Activated CD4-positive, alpha-beta memory T cell treated with anti-CD3 and anti-CD28 coated beads for 36 hours (primary cell): ENCODE results near the gene TAF1A. TPM values are rescaled to one million over a fixed set of nuclear protein-coding genes. Genes with fewer than 3 reads are reported as not detected.
"Not testable (repeated sequence)": the region's sequence is repeated elsewhere in the genome, so short reads cannot be mapped to it uniquely, and the experiment has no call there.

Experiments
- CTCF ChIA-PET: fragments of 350-600 bp; sonication (Branson Sonifier 250); formaldehyde crosslinking; loops from one replicate; lab custom pipeline; 2021; ENCODE audit warnings: antibody characterized with exemption, inconsistent platforms; lab: Charles Lee
- POLR2A ChIA-PET: fragments of 350-600 bp; sonication (Branson Sonifier 250); formaldehyde crosslinking; loops from one replicate; lab custom pipeline; 2021; ENCODE audit warnings: antibody characterized with exemption; lab: Charles Lee
- DNase-seq: peaks from one replicate; pipeline ENCODE4 v3.0.0-alpha.2; 2020
- H3K27ac Mint-ChIP-seq: one replicate; pipeline ENCODE4 v1.8.0; 2021; ENCODE audit warnings: mixed read lengths
- H3K27me3 Mint-ChIP-seq: one replicate; pipeline ENCODE4 v1.8.0; 2021; ENCODE audit warnings: mixed read lengths
- H3K36me3 Mint-ChIP-seq: one replicate; pipeline ENCODE4 v1.8.0; 2021; ENCODE audit warnings: mixed read lengths
- H3K4me1 Mint-ChIP-seq: one replicate; pipeline ENCODE4 v1.8.0; 2021; ENCODE audit warnings: low read depth, mixed read lengths
- H3K4me3 Mint-ChIP-seq: one replicate; pipeline ENCODE4 v1.8.0; 2021; ENCODE audit warnings: mild to moderate bottlenecking, mixed read lengths
- H3K9me3 Mint-ChIP-seq: one replicate; pipeline ENCODE4 v1.8.0; 2021; ENCODE audit warnings: mixed read lengths
- intact Hi-C: fragments of 100-400 bp; cut with micrococcal nuclease; formaldehyde crosslinking; loops from one replicate; pipeline ENCODE4 v1.15.1; 2023
- total RNA-seq, 2 experiments: library from RNA; stranded (reverse); gene quantifications; one replicate each; pipeline ENCODE4 v1.2.3, GENCODE V29; 2021

Gene TAF1A
- total RNA-seq, 2 experiments from 2014 or later = 19.1 to 19.6 TPM

- peaks cover 10% of the 10 kb centered on the region for H3K36me3 Mint-ChIP-seq
- DNase-seq = peak; percentile 36
Measured at GRCh38 chr1:222618880-222619596, 29.3 kb upstream of the TAF1A start.

GRCh38 chr1:222618001-222618879 is 28.5 kb upstream of the TAF1A start, which contains the start of gene MIA3:
TSS of gene MIA3 (plus strand) at chr1:222618097. CDS start at chr1:222618111, 14 bp downstream.
- Mint-ChIP-seq H3K27me3 (peaks cover 13% of the 10 kb centered on the region), H3K4me3 (peak within 1 kb of the TSS; percentile 82), H3K9me3 (no peaks in the 10 kb centered on the region), H3K36me3 (peaks cover 7% of the 10 kb centered on the region), H3K4me1 (peaks cover 24% of the 10 kb centered on the region), H3K27ac (peak within 1 kb of the TSS; percentile 63)
- intact Hi-C loops = loop anchor here (5.0 kb wide), 1 partner anchor 199 kb away; the partner anchor contains the start of gene DISP1
- ChIA-PET POLR2A (no interaction called here), CTCF (no interaction called here)
- peak; percentile 81 for DNase-seq

More at GRCh38 chr1:222618880-222619596, 29.3 kb upstream of the TAF1A start:
- H3K27ac Mint-ChIP-seq = peak overlapping the region; percentile 40
- H3K4me3 Mint-ChIP-seq = peak overlapping the region; percentile 82
- H3K9me3 Mint-ChIP-seq = no peaks in the 10 kb centered on the region
- ChIA-PET POLR2A (no interaction called here), CTCF (interaction anchor here (2.5 to 3.5 kb wide), 2 partner anchors 15 to 154 kb away, joined by 9 to 15 read pairs; no protein-coding TSS in a partner anchor)
- H3K27me3 Mint-ChIP-seq = peaks cover 9% of the 10 kb centered on the region
- H3K4me1 Mint-ChIP-seq = peaks cover 24% of the 10 kb centered on the region
- intact Hi-C loops = loop anchor here (5.0 kb wide), 1 partner anchor 198 kb away; the partner anchor contains the start of gene DISP1

GRCh38 chr1:222617367-222617951 is 27.7 kb upstream of the TAF1A start:
- POLR2A ChIA-PET = no interaction called here
- peaks cover 24% of the 10 kb centered on the region for H3K4me1 Mint-ChIP-seq
- no peaks in the 10 kb centered on the region for H3K9me3 Mint-ChIP-seq
- H3K27ac Mint-ChIP-seq = peak overlapping the region; percentile 63
- intact Hi-C loops = loop anchor here (1.0 to 5.0 kb wide), 4 partner anchors 27 to 200 kb away; partner anchors contain the start of genes AIDA, BROX, DISP1 and TAF1A
- peak; percentile 93 for DNase-seq
- peaks cover 15% of the 10 kb centered on the region for H3K27me3 Mint-ChIP-seq
- CTCF ChIA-PET = no interaction called here
- peak overlapping the region; percentile 79 for H3K4me3 Mint-ChIP-seq
- peaks cover under 1% of the 10 kb centered on the region for H3K36me3 Mint-ChIP-seq

- Mint-ChIP-seq H3K4me3 (no peak overlapping the region), H3K9me3 (no peaks in the 10 kb centered on the region), H3K36me3 (no peaks in the 10 kb centered on the region), H3K4me1 (peaks cover 24% of the 10 kb centered on the region), H3K27ac (no peak overlapping the region), H3K27me3 (peaks cover 16% of the 10 kb centered on the region)
- DNase-seq = no peak
- ChIA-PET CTCF (no interaction called here), POLR2A (interaction anchor here (0.7 kb wide), 1 partner anchor 63 kb away, joined by 3 read pairs; no protein-coding TSS in a partner anchor)
- intact Hi-C loops = loop anchor here (5.0 kb wide), 1 partner anchor 201 kb away; the partner anchor contains the start of gene DISP1
Measured at GRCh38 chr1:222616525-222616924, 26.8 kb upstream of the TAF1A start.

- POLR2A ChIA-PET = no interaction called here
- CTCF ChIA-PET = interaction anchor here (0.6 kb wide), 1 partner anchor 19 kb away, joined by 3 read pairs; no protein-coding TSS in a partner anchor
- intact Hi-C loops = no loop called here
Measured at GRCh38 chr1:222613627-222614026, 23.9 kb upstream of the TAF1A start.

GRCh38 chr1:222610728-222611127 is 21.0 kb upstream of the TAF1A start:
- ChIA-PET POLR2A (no interaction called here), CTCF (no interaction called here)
- peaks cover 3% of the 10 kb centered on the region for H3K36me3 Mint-ChIP-seq
- H3K27me3 Mint-ChIP-seq = peaks cover 19% of the 10 kb centered on the region
- no peaks in the 10 kb centered on the region for H3K9me3 Mint-ChIP-seq
- intact Hi-C loops = no loop called here
- DNase-seq = no peak
- no peak overlapping the region for H3K4me3 Mint-ChIP-seq
- H3K4me1 Mint-ChIP-seq = no peaks in the 10 kb centered on the region
- no peak overlapping the region for H3K27ac Mint-ChIP-seq

More at GRCh38 chr1:222613627-222614026, 23.9 kb upstream of the TAF1A start:
- Mint-ChIP-seq H3K4me3 (no peak overlapping the region), H3K9me3 (no peaks in the 10 kb centered on the region), H3K36me3 (peaks cover 3% of the 10 kb centered on the region), H3K27ac (no peak overlapping the region), H3K4me1 (no peaks in the 10 kb centered on the region), H3K27me3 (peaks cover 19% of the 10 kb centered on the region)
- no peak for DNase-seq

- H3K4me3 Mint-ChIP-seq, intact Hi-C loops, H3K36me3 Mint-ChIP-seq: not testable (repeated sequence)
Measured at GRCh38 chr1:222609111-222609510, 19.4 kb upstream of the TAF1A start.

GRCh38 chr1:222606757-222607156 is 17.0 kb upstream of the TAF1A start:
- ChIA-PET POLR2A (no interaction called here), CTCF (interaction anchor here (0.8 to 1.4 kb wide), 2 partner anchors 27 to 514 kb away, joined by 3 to 6 read pairs; no protein-coding TSS in a partner anchor)
- peaks cover 3% of the 10 kb centered on the region for H3K36me3 Mint-ChIP-seq
- H3K4me1 Mint-ChIP-seq = no peaks in the 10 kb centered on the region
- intact Hi-C loops = no loop called here
- no peak overlapping the region for H3K27ac Mint-ChIP-seq
- H3K9me3 Mint-ChIP-seq = no peaks in the 10 kb centered on the region
- DNase-seq = no peak
- H3K4me3 Mint-ChIP-seq = no peak overlapping the region
- H3K27me3 Mint-ChIP-seq = peaks cover 4% of the 10 kb centered on the region

More at GRCh38 chr1:222609111-222609510, 19.4 kb upstream of the TAF1A start:
- H3K27me3 Mint-ChIP-seq = peaks cover 11% of the 10 kb centered on the region
- CTCF ChIA-PET, H3K4me1 Mint-ChIP-seq, DNase-seq, H3K9me3 Mint-ChIP-seq, POLR2A ChIA-PET, H3K27ac Mint-ChIP-seq: not testable (repeated sequence)

- no peak overlapping the region for H3K4me3 Mint-ChIP-seq
- intact Hi-C loops = no loop called here
- POLR2A ChIA-PET = no interaction called here
- CTCF ChIA-PET = no interaction called here
- H3K36me3 Mint-ChIP-seq = no peaks in the 10 kb centered on the region
- no peaks in the 10 kb centered on the region for H3K9me3 Mint-ChIP-seq
- no peaks in the 10 kb centered on the region for H3K27me3 Mint-ChIP-seq
- H3K27ac Mint-ChIP-seq = no peak overlapping the region
- H3K4me1 Mint-ChIP-seq = no peaks in the 10 kb centered on the region
- DNase-seq = no peak
Measured at GRCh38 chr1:222601257-222601656, 11.5 kb upstream of the TAF1A start.

GRCh38 chr1:222600281-222600680 is 10.5 kb upstream of the TAF1A start:
- intact Hi-C loops = no loop called here
- no peaks in the 10 kb centered on the region for H3K4me1 Mint-ChIP-seq
- ChIA-PET POLR2A (no interaction called here), CTCF (interaction anchor here (1.0 kb wide), 1 partner anchor 34 kb away, joined by 3 read pairs; no protein-coding TSS in a partner anchor)
- H3K27ac Mint-ChIP-seq = no peak overlapping the region
- no peaks in the 10 kb centered on the region for H3K27me3 Mint-ChIP-seq
- H3K36me3 Mint-ChIP-seq = no peaks in the 10 kb centered on the region
- no peak for DNase-seq
- no peak overlapping the region for H3K4me3 Mint-ChIP-seq
- H3K9me3 Mint-ChIP-seq = peaks cover 4% of the 10 kb centered on the region

- intact Hi-C loops = no loop called here
- Mint-ChIP-seq H3K4me1 (no peaks in the 10 kb centered on the region), H3K36me3 (no peaks in the 10 kb centered on the region), H3K9me3 (peaks cover 4% of the 10 kb centered on the region), H3K4me3 (no peak overlapping the region), H3K27ac (no peak overlapping the region), H3K27me3 (no peaks in the 10 kb centered on the region)
- CTCF ChIA-PET = no interaction called here
- POLR2A ChIA-PET = no interaction called here
- no peak for DNase-seq
Measured at GRCh38 chr1:222596696-222597095, 7.0 kb upstream of the TAF1A start.
